Fibroblast of skin of right quadriceps (primary cell): ENCODE measurements around the gene ANKS3.

Experiments
- DNase-seq: peaks from one replicate; pipeline ENCODE4 v3.0.0-alpha.2; 2013

ANKS3 gene

GRCh38 chr16:4664538-4665418, 69.3 kb downstream of the ANKS3 start:
- no peak for DNase-seq

GRCh38 chr16:4663777-4664465, 70.2 kb downstream of the ANKS3 start:
- DNase-seq, result no peak

- DNase-seq, result no peak
Observed at GRCh38 chr16:4663465-4663776, 70.7 kb downstream of the ANKS3 start.

- no peak for DNase-seq
Observed at GRCh38 chr16:4661661-4662060, 72.4 kb downstream of the ANKS3 start.

GRCh38 chr16:4660454-4661007, 73.5 kb downstream of the ANKS3 start:
- peak; percentile 50 for DNase-seq

GRCh38 chr16:4659363-4660353, 74.4 kb downstream of the ANKS3 start:
- no peak for DNase-seq

GRCh38 chr16:4656695-4657686, 77.1 kb downstream of the ANKS3 start:
- no peak for DNase-seq

GRCh38 chr16:4656221-4656620, 77.8 kb downstream of the ANKS3 start:
- no peak for DNase-seq

- no peak for DNase-seq
Observed at GRCh38 chr16:4655801-4656200, 78.3 kb downstream of the ANKS3 start.

GRCh38 chr16:4654964-4655590, 79.0 kb downstream of the ANKS3 start:
- no peak for DNase-seq

- DNase-seq, result no peak
Observed at GRCh38 chr16:4654011-4654963, 79.8 kb downstream of the ANKS3 start.

GRCh38 chr16:4652561-4652960, 81.5 kb downstream of the ANKS3 start:
- DNase-seq, result no peak

- no peak for DNase-seq
Observed at GRCh38 chr16:4651827-4652226, 82.2 kb downstream of the ANKS3 start.

- peak; percentile 54 for DNase-seq
Observed at GRCh38 chr16:4650443-4651074, 83.5 kb downstream of the ANKS3 start.

GRCh38 chr16:4649744-4650442, 84.2 kb downstream of the ANKS3 start:
- DNase-seq, result no peak

GRCh38 chr16:4648917-4649316, 85.2 kb downstream of the ANKS3 start:
- DNase-seq, result no peak

- no peak for DNase-seq
Observed at GRCh38 chr16:4647644-4647980, 86.5 kb downstream of the ANKS3 start.

GRCh38 chr16:4646773-4647643, 87.1 kb downstream of the ANKS3 start:
- DNase-seq, result no peak
